ENCODE results near the gene MARS1.

DNA sequence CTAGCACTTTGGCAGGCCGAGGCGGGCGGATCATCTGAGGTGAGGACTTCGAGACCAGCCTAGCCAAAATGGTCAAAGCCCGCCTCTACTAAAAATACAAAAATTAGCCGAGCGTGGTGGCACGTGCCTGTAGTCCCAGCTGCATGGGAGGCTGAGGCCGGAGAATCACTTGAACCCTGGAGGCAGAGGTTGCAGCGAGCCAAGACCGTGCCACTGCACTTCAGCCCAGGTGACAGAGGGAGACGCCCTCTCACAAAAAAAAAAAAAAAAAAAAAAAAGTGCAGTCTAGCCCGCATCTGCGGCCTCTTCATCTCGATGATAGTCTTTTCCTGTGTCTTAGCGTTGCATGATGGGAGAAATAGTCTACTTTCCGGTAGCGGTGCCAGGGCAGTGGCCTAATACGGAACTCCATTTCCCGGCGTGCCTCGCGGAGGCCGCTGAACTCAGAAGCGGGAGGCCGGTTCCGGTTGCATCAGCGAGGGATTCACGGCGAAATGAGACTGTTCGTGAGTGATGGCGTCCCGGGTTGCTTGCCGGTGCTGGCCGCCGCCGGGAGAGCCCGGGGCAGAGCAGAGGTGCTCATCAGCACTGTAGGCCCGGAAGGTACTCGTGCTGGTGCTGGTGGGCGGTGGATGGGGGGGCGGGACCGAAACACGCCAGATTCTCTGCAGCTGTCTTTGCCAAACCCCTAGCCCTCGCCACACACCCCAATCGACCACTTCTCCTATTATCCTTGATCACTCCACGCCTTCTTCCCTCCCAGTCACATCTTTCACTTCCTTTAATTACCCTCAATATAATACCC is at the start of gene MARS1:
- TF ChIP-seq, protein P1, sequence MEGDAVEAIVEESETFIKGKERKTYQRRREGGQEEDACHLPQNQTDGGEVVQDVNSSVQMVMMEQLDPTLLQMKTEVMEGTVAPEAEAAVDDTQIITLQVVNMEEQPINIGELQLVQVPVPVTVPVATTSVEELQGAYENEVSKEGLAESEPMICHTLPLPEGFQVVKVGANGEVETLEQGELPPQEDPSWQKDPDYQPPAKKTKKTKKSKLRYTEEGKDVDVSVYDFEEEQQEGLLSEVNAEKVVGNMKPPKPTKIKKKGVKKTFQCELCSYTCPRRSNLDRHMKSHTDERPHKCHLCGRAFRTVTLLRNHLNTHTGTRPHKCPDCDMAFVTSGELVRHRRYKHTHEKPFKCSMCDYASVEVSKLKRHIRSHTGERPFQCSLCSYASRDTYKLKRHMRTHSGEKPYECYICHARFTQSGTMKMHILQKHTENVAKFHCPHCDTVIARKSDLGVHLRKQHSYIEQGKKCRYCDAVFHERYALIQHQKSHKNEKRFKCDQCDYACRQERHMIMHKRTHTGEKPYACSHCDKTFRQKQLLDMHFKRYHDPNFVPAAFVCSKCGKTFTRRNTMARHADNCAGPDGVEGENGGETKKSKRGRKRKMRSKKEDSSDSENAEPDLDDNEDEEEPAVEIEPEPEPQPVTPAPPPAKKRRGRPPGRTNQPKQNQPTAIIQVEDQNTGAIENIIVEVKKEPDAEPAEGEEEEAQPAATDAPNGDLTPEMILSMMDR (IDR thresholded peaks at IDR 0.05): peak; percentile 2 to 19 (median 10)
- TF ChIP-seq POLR2A (IDR thresholded peaks at IDR 0.05): peak in 1 of 2 donors; percentile 26

Measured in vagina (tissue), 2 donors.